ENCODE data around the gene EGFR.

The EGFR gene

DNA sequence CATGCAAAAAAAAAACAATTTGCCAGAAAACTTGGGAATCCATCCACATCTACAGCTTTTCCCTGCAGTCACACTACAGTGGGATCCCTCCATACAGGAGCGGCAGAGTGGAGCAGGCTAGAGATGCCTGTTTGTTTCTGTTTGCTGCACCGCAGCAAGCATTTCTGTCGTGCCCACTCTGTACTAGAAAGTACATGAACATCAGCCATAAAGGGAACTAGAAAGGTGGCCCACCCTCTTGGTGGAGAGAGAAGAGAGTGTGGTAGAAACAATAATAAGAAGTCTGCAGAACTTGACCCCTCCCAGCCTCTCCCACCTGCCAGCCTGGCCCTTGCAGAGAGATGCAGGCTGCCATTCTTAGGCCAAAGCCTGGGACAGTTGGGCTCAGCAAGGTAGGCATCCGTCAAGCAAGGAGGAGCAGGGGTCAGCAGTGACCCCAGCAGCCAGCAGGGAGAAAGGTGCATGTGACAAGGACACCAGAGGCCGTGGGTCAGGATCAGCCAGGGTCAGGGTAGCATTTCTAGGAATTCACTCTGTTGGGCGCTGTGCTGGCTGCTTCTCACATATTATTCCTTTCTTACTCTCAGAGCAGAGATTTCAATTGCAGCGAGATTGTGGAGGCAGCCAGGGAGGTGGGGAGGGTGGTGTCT, 171.8 kb downstream of the EGFR start:
- Histone ChIP-seq H3K9me2 (replicated peaks; ENCODE audit: low read depth, low read length) (no peaks in the 10 kb centered on the region), H3K36me3 (ENCODE audit: insufficient read depth, low read length) (no peaks in the 10 kb centered on the region), H3F3A (ENCODE audit: low read depth) (no peaks in the 10 kb centered on the region), H3K4me3 (ENCODE audit: low read length, poor library complexity, severe bottlenecking) (no peak overlapping the region), H2AFZ (ENCODE audit: low read length) (no peak overlapping the region), H3K27me3 (ENCODE audit: insufficient read depth, low read length, poor library complexity, severe bottlenecking) (no peaks in the 10 kb centered on the region), H3K4me2 (ENCODE audit: low read depth, low read length, poor library complexity, severe bottlenecking) (no peak overlapping the region), H3K9ac (ENCODE audit: low read depth, low read length, poor library complexity, severe bottlenecking) (no peak overlapping the region), H3K79me2 (ENCODE audit: insufficient read depth, low read length) (no peaks in the 10 kb centered on the region), H3K9me3 (ENCODE audit: insufficient read depth, low read depth, low read length) (no peaks in the 10 kb centered on the region; the same call in 1 of the 2 replicates), H4K20me1 (ENCODE audit: insufficient read depth, low read length, poor library complexity, severe bottlenecking) (no peaks in the 10 kb centered on the region), H3K4me1 (ENCODE audit: insufficient read depth, low read length, poor library complexity, severe bottlenecking) (no peaks in the 10 kb centered on the region)
- TF ChIP-seq CTCF (conservative IDR thresholded peaks at IDR 0.05; ENCODE audit: low read length) (no peak), EZH2phosphoT487 (IDR thresholded peaks at IDR 0.05; ENCODE audit: borderline replicate concordance) (no peak)

DNA sequence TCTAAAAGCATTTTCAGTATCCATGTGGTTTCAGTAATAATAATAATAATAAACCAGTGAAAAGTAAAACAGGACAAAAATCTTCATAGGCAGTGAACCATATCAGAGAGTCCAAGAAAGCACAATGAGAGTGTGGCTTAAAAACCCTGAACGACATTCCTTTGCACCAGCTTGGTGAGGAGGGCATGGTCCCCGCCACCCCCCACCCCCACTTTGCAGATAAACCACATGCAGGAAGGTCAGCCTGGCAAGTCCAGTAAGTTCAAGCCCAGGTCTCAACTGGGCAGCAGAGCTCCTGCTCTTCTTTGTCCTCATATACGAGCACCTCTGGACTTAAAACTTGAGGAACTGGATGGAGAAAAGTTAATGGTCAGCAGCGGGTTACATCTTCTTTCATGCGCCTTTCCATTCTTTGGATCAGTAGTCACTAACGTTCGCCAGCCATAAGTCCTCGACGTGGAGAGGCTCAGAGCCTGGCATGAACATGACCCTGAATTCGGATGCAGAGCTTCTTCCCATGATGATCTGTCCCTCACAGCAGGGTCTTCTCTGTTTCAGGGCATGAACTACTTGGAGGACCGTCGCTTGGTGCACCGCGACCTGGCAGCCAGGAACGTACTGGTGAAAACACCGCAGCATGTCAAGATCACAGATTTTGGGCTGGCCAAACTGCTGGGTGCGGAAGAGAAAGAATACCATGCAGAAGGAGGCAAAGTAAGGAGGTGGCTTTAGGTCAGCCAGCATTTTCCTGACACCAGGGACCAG, 172.5 kb downstream of the EGFR start:
- Histone ChIP-seq H3K4me2 (ENCODE audit: low read depth, low read length, poor library complexity, severe bottlenecking) (no peak overlapping the region), H3F3A (ENCODE audit: low read depth) (no peaks in the 10 kb centered on the region), H3K36me3 (ENCODE audit: insufficient read depth, low read length) (no peaks in the 10 kb centered on the region), H2AFZ (ENCODE audit: low read length) (no peak overlapping the region), H3K4me3 (ENCODE audit: low read length, poor library complexity, severe bottlenecking) (no peak overlapping the region), H3K27me3 (ENCODE audit: insufficient read depth, low read length, poor library complexity, severe bottlenecking) (no peaks in the 10 kb centered on the region), H3K9me2 (replicated peaks; ENCODE audit: low read depth, low read length) (no peaks in the 10 kb centered on the region), H3K79me2 (ENCODE audit: insufficient read depth, low read length) (no peaks in the 10 kb centered on the region), H3K9me3 (ENCODE audit: insufficient read depth, low read depth, low read length) (no peaks in the 10 kb centered on the region; the same call in 1 of the 2 replicates), H3K9ac (ENCODE audit: low read depth, low read length, poor library complexity, severe bottlenecking) (no peak overlapping the region), H3K4me1 (ENCODE audit: insufficient read depth, low read length, poor library complexity, severe bottlenecking) (no peaks in the 10 kb centered on the region), H4K20me1 (ENCODE audit: insufficient read depth, low read length, poor library complexity, severe bottlenecking) (no peaks in the 10 kb centered on the region)
- TF ChIP-seq EZH2phosphoT487 (IDR thresholded peaks at IDR 0.05; ENCODE audit: borderline replicate concordance): no peak
- TF ChIP-seq CTCF (conservative IDR thresholded peaks at IDR 0.05; ENCODE audit: low read length): no peak

DNA sequence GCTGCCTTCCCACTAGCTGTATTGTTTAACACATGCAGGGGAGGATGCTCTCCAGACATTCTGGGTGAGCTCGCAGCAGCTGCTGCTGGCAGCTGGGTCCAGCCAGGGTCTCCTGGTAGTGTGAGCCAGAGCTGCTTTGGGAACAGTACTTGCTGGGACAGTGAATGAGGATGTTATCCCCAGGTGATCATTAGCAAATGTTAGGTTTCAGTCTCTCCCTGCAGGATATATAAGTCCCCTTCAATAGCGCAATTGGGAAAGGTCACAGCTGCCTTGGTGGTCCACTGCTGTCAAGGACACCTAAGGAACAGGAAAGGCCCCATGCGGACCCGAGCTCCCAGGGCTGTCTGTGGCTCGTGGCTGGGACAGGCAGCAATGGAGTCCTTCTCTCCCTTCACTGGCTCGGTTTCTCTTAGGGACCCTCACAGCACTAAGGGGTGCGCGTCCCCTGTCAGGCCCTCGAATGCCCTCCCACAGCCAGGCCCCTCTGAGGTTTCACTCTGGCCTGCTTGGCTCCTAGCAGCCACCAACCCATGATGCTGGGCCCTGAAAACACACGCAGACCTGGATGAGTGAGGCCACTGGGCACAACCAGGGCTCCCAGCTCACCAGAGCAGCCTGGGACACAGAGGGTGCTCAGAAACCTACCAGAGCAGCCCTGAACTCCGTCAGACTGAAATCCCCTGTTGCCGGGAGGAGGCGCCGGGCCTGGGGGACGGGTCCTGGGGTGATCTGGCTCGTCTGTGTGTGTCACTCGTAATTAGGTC, 173.3 kb downstream of the EGFR start:
- Histone ChIP-seq H3K79me2 (ENCODE audit: insufficient read depth, low read length) (no peaks in the 10 kb centered on the region), H3K4me2 (ENCODE audit: low read depth, low read length, poor library complexity, severe bottlenecking) (no peak overlapping the region), H3K27me3 (ENCODE audit: insufficient read depth, low read length, poor library complexity, severe bottlenecking) (no peaks in the 10 kb centered on the region), H4K20me1 (ENCODE audit: insufficient read depth, low read length, poor library complexity, severe bottlenecking) (no peaks in the 10 kb centered on the region), H3K4me3 (ENCODE audit: low read length, poor library complexity, severe bottlenecking) (no peak overlapping the region), H3K36me3 (ENCODE audit: insufficient read depth, low read length) (no peaks in the 10 kb centered on the region), H3K9me3 (ENCODE audit: insufficient read depth, low read depth, low read length) (no peaks in the 10 kb centered on the region; the same call in 1 of the 2 replicates), H3K9me2 (replicated peaks; ENCODE audit: low read depth, low read length) (no peaks in the 10 kb centered on the region), H3K4me1 (ENCODE audit: insufficient read depth, low read length, poor library complexity, severe bottlenecking) (no peaks in the 10 kb centered on the region), H3K9ac (ENCODE audit: low read depth, low read length, poor library complexity, severe bottlenecking) (no peak overlapping the region), H2AFZ (ENCODE audit: low read length) (no peak overlapping the region), H3F3A (ENCODE audit: low read depth) (no peaks in the 10 kb centered on the region)
- TF ChIP-seq CTCF (conservative IDR thresholded peaks at IDR 0.05; ENCODE audit: low read length): no peak
- no peak for TF ChIP-seq EZH2phosphoT487 (IDR thresholded peaks at IDR 0.05; ENCODE audit: borderline replicate concordance)

All from Loucy (cell line).